ENCODE results near the gene TRIM44. TPM values are rescaled to one million over a fixed set of nuclear protein-coding genes. Genes with fewer than 3 reads are reported as not detected.
A peak's percentile ranks its signal among the peaks of the same experiment; 100 is the strongest.

Gene TRIM44
- total and polyA plus RNA-seq, 8 donors: 6.3 to 55.4 (median 36.4) TPM

DNA sequence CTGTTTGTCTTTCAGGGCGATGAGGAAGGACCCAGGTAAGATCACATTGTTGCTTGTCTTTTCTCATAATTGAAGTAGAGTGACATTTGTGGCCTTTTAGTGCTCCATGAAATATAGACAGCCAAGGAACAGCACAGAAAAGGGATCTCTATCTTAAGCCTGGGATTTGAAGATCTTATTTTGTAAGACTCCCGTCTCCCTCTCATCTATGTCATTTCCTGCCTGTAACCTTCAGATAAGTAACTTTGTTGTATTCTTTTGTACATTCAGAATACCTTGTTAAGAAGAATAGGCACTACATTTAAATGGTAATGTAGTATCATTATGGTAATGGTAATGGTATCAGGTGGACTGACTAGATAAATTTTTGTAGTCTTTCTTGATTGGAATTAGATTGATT, 72.8 kb downstream of the TRIM44 start:
- WGBS, 2 donors: 38% methylated on average over 2 of the region's 2 CpGs
- peak overlapping the region in 1 of 4 donors; percentile 6 for H3K4me3 ChIP-seq

DNA sequence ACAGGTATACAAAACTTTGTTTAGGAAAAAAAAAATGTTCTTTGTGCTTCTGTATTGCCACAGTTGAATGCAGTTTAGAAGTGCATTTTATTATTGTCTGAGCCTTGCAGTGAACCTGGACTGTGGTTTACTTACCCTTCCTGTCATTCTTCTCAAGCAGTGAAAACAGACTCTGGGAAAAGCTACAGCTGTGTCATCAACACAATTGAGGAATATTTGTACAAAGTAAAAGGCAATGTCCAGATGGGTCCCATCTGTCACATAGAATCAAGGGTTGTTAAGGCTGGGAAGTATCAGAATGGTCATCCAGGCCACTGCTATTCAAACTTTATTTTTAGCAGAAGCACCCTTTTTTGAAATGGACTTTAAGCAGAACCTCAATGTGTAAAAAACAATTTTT, 73.3 kb downstream of the TRIM44 start:
- H3K36me3 ChIP-seq: no peaks in the 10 kb centered on the region
- H3K27ac ChIP-seq: peak overlapping the region; percentile 23 to 82 (median 62)
- H3K4me3 ChIP-seq: peak overlapping the region in 1 of 4 donors; percentile 6
- DNase-seq: peak in 3 of 6 donors; percentile 57 to 80 (median 78)
- peak; percentile 78 to 89 (median 88) for ATAC-seq
- peaks cover 32 to 42% (median 33%) of the 10 kb centered on the region in 3 donors for H3K4me1 ChIP-seq
- no peaks in the 10 kb centered on the region for H3K9me3 ChIP-seq
- no peaks in the 10 kb centered on the region for H3K27me3 ChIP-seq
- intact Hi-C loops (cut with DNase I): no loop called here
- no peak for TF ChIP-seq CTCF (IDR thresholded peaks at IDR 0.05)
- FAIRE-seq: no peak

More for the DNA sequence above, 72.8 kb downstream of the TRIM44 start:
- Histone ChIP-seq H3K4me1 (peaks cover 29 to 40% (median 33%) of the 10 kb centered on the region in 3 donors), H3K27me3 (no peaks in the 10 kb centered on the region), H3K36me3 (no peaks in the 10 kb centered on the region), H3K27ac (peak overlapping the region; percentile 25 to 82 (median 60)), H3K9me3 (no peaks in the 10 kb centered on the region)
- TF ChIP-seq CTCF (IDR thresholded peaks at IDR 0.05): no peak
- DNase-seq (no peak), FAIRE-seq (no peak), ATAC-seq (peak in 2 of 4 donors; percentile 10 to 23)
- intact Hi-C loops (cut with DNase I): no loop called here

- 35 to 51% methylated on average over 2 of the region's 2 CpGs for WGBS, 2 donors
- Histone ChIP-seq H3K36me3 (no peaks in the 10 kb centered on the region), H3K4me1 (peaks cover 39 to 51% (median 41%) of the 10 kb centered on the region in 3 donors), H3K27ac (peak overlapping the region; percentile 23 to 82 (median 62)), H3K4me3 (no peak overlapping the region), H3K27me3 (no peaks in the 10 kb centered on the region), H3K9me3 (no peaks in the 10 kb centered on the region)
- ATAC-seq (peak; percentile 30 to 72 (median 58)), FAIRE-seq (no peak), DNase-seq (peak in 1 of 6 donors; percentile 23)
- no peak for TF ChIP-seq CTCF (IDR thresholded peaks at IDR 0.05)
- intact Hi-C loops (cut with DNase I): no loop called here
Observed at GRCh38 chr11:35736952-35737351, 74.4 kb downstream of the TRIM44 start.

- DNase-seq (no peak), ATAC-seq (peak in 3 of 4 donors; percentile 27 to 36 (median 28)), FAIRE-seq (no peak)
- Histone ChIP-seq H3K4me3 (no peak overlapping the region), H3K27ac (peak overlapping the region in 2 of 4 donors; percentile 6 to 16), H3K4me1 (peaks cover 29 to 46% (median 32%) of the 10 kb centered on the region in 3 donors), H3K9me3 (no peaks in the 10 kb centered on the region), H3K27me3 (no peaks in the 10 kb centered on the region), H3K36me3 (no peaks in the 10 kb centered on the region)
- intact Hi-C loops (cut with DNase I): no loop called here
- WGBS, 2 donors: 57 to 60% methylated on average over 4 of the region's 4 CpGs
- no peak for TF ChIP-seq CTCF (IDR thresholded peaks at IDR 0.05)
Observed at GRCh38 chr11:35740061-35740799, 77.7 kb downstream of the TRIM44 start.
